ENCODE measurements around the gene CPVL.

Gene CPVL

GRCh38 chr7:29132980-29133379 lies 13.4 kb downstream of the CPVL start:
- H3K36me3 ChIP-seq (ENCODE audit: insufficient read depth, insufficient read length, low read length), result no peaks in the 10 kb centered on the region
- H3K27me3 ChIP-seq (ENCODE audit: insufficient read depth, insufficient read length), result no peaks in the 10 kb centered on the region
- no peaks in the 10 kb centered on the region for H3K4me1 ChIP-seq (ENCODE audit: insufficient read depth, insufficient read length)
- no peak for DNase-seq (ENCODE audit: low read depth, low spot score)
- TF ChIP-seq YY1 (IDR thresholded peaks at IDR 0.05; ENCODE audit: insufficient read depth, insufficient read length), result no peak
- TF ChIP-seq ZNF274 (IDR thresholded peaks at IDR 0.05; ENCODE audit: low read depth, low read length), result no peak
- no peak for TF ChIP-seq SUZ12 (IDR thresholded peaks at IDR 0.05; ENCODE audit: extremely low read depth, insufficient read depth, insufficient read length)
- H3K9me3 ChIP-seq (ENCODE audit: insufficient read depth, low read length), result peaks cover 12% of the 10 kb centered on the region; the same call in 1 of the 2 replicates
- H3K9ac ChIP-seq (ENCODE audit: insufficient read length, low read depth), result no peak overlapping the region
- H3K4me3 ChIP-seq (ENCODE audit: insufficient read length, low read depth), result no peak overlapping the region

GRCh38 chr7:29131678-29132077 lies 14.7 kb downstream of the CPVL start:
- Histone ChIP-seq H3K27me3 (ENCODE audit: insufficient read depth, insufficient read length) (no peaks in the 10 kb centered on the region), H3K4me3 (ENCODE audit: insufficient read length, low read depth) (no peak overlapping the region), H3K9me3 (ENCODE audit: insufficient read depth, low read length) (peaks cover 7% of the 10 kb centered on the region; the same call in 1 of the 2 replicates), H3K9ac (ENCODE audit: insufficient read length, low read depth) (no peak overlapping the region), H3K4me1 (ENCODE audit: insufficient read depth, insufficient read length) (no peaks in the 10 kb centered on the region), H3K36me3 (ENCODE audit: insufficient read depth, insufficient read length, low read length) (no peaks in the 10 kb centered on the region)
- no peak for DNase-seq (ENCODE audit: low read depth, low spot score)
- TF ChIP-seq YY1 (IDR thresholded peaks at IDR 0.05; ENCODE audit: insufficient read depth, insufficient read length) (no peak), SUZ12 (IDR thresholded peaks at IDR 0.05; ENCODE audit: extremely low read depth, insufficient read depth, insufficient read length) (no peak), ZNF274 (IDR thresholded peaks at IDR 0.05; ENCODE audit: low read depth, low read length) (no peak)

- DNase-seq (ENCODE audit: low read depth, low spot score), result no peak
- Histone ChIP-seq H3K27me3 (ENCODE audit: insufficient read depth, insufficient read length) (no peaks in the 10 kb centered on the region), H3K36me3 (ENCODE audit: insufficient read depth, insufficient read length, low read length) (no peaks in the 10 kb centered on the region), H3K4me1 (ENCODE audit: insufficient read depth, insufficient read length) (no peaks in the 10 kb centered on the region), H3K9me3 (ENCODE audit: insufficient read depth, low read length) (no peaks in the 10 kb centered on the region), H3K9ac (ENCODE audit: insufficient read length, low read depth) (no peak overlapping the region), H3K4me3 (ENCODE audit: insufficient read length, low read depth) (no peak overlapping the region)
- TF ChIP-seq YY1 (IDR thresholded peaks at IDR 0.05; ENCODE audit: insufficient read depth, insufficient read length), result no peak
These were observed 16.2 kb downstream of the CPVL start for GRCh38 chr7:29130096-29130495.

GRCh38 chr7:29127527-29127926 lies 18.8 kb downstream of the CPVL start:
- H3K4me1 ChIP-seq (ENCODE audit: insufficient read depth, insufficient read length), result no peaks in the 10 kb centered on the region
- no peaks in the 10 kb centered on the region for H3K27me3 ChIP-seq (ENCODE audit: insufficient read depth, insufficient read length)
- no peak for DNase-seq (ENCODE audit: low read depth, low spot score)
- TF ChIP-seq SUZ12 (IDR thresholded peaks at IDR 0.05; ENCODE audit: extremely low read depth, insufficient read depth, insufficient read length), result no peak
- H3K9ac ChIP-seq (ENCODE audit: insufficient read length, low read depth), result no peak overlapping the region
- no peaks in the 10 kb centered on the region for H3K36me3 ChIP-seq (ENCODE audit: insufficient read depth, insufficient read length, low read length)
- H3K4me3 ChIP-seq (ENCODE audit: insufficient read length, low read depth), result no peak overlapping the region
- no peaks in the 10 kb centered on the region for H3K9me3 ChIP-seq (ENCODE audit: insufficient read depth, low read length)

GRCh38 chr7:29126804-29127203 lies 19.5 kb downstream of the CPVL start:
- Histone ChIP-seq H3K9ac (ENCODE audit: insufficient read length, low read depth) (no peak overlapping the region), H3K27me3 (ENCODE audit: insufficient read depth, insufficient read length) (no peaks in the 10 kb centered on the region), H3K4me3 (ENCODE audit: insufficient read length, low read depth) (no peak overlapping the region), H3K4me1 (ENCODE audit: insufficient read depth, insufficient read length) (no peaks in the 10 kb centered on the region), H3K36me3 (ENCODE audit: insufficient read depth, insufficient read length, low read length) (no peaks in the 10 kb centered on the region), H3K9me3 (ENCODE audit: insufficient read depth, low read length) (no peaks in the 10 kb centered on the region)
- no peak for DNase-seq (ENCODE audit: low read depth, low spot score)
- TF ChIP-seq YY1 (IDR thresholded peaks at IDR 0.05; ENCODE audit: insufficient read depth, insufficient read length) (no peak), SUZ12 (IDR thresholded peaks at IDR 0.05; ENCODE audit: extremely low read depth, insufficient read depth, insufficient read length) (no peak), ZNF274 (IDR thresholded peaks at IDR 0.05; ENCODE audit: low read depth, low read length) (no peak)

- DNase-seq (ENCODE audit: low read depth, low spot score), result no peak
- Histone ChIP-seq H3K27me3 (ENCODE audit: insufficient read depth, insufficient read length) (no peaks in the 10 kb centered on the region), H3K4me3 (ENCODE audit: insufficient read length, low read depth) (no peak overlapping the region), H3K4me1 (ENCODE audit: insufficient read depth, insufficient read length) (no peaks in the 10 kb centered on the region), H3K36me3 (ENCODE audit: insufficient read depth, insufficient read length, low read length) (peaks cover 11% of the 10 kb centered on the region), H3K9ac (ENCODE audit: insufficient read length, low read depth) (no peak overlapping the region), H3K9me3 (ENCODE audit: insufficient read depth, low read length) (no peaks in the 10 kb centered on the region)
- no peak for TF ChIP-seq SUZ12 (IDR thresholded peaks at IDR 0.05; ENCODE audit: extremely low read depth, insufficient read depth, insufficient read length)
- no peak for TF ChIP-seq ZNF274 (IDR thresholded peaks at IDR 0.05; ENCODE audit: low read depth, low read length)
These were observed 22.6 kb downstream of the CPVL start for GRCh38 chr7:29123626-29124190.

GRCh38 chr7:29122759-29123158 lies 23.6 kb downstream of the CPVL start:
- Histone ChIP-seq H3K4me1 (ENCODE audit: insufficient read depth, insufficient read length) (no peaks in the 10 kb centered on the region), H3K36me3 (ENCODE audit: insufficient read depth, insufficient read length, low read length) (peaks cover 18% of the 10 kb centered on the region), H3K9me3 (ENCODE audit: insufficient read depth, low read length) (no peaks in the 10 kb centered on the region), H3K4me3 (ENCODE audit: insufficient read length, low read depth) (no peak overlapping the region), H3K9ac (ENCODE audit: insufficient read length, low read depth) (no peak overlapping the region), H3K27me3 (ENCODE audit: insufficient read depth, insufficient read length) (no peaks in the 10 kb centered on the region)
- no peak for DNase-seq (ENCODE audit: low read depth, low spot score)
- TF ChIP-seq YY1 (IDR thresholded peaks at IDR 0.05; ENCODE audit: insufficient read depth, insufficient read length) (no peak), ZNF274 (IDR thresholded peaks at IDR 0.05; ENCODE audit: low read depth, low read length) (no peak), SUZ12 (IDR thresholded peaks at IDR 0.05; ENCODE audit: extremely low read depth, insufficient read depth, insufficient read length) (no peak)

GRCh38 chr7:29122081-29122480 lies 24.3 kb downstream of the CPVL start:
- Histone ChIP-seq H3K4me3 (ENCODE audit: insufficient read length, low read depth) (no peak overlapping the region), H3K9ac (ENCODE audit: insufficient read length, low read depth) (no peak overlapping the region), H3K9me3 (ENCODE audit: insufficient read depth, low read length) (no peaks in the 10 kb centered on the region), H3K36me3 (ENCODE audit: insufficient read depth, insufficient read length, low read length) (peaks cover 18% of the 10 kb centered on the region), H3K27me3 (ENCODE audit: insufficient read depth, insufficient read length) (no peaks in the 10 kb centered on the region), H3K4me1 (ENCODE audit: insufficient read depth, insufficient read length) (no peaks in the 10 kb centered on the region)
- no peak for TF ChIP-seq ZNF274 (IDR thresholded peaks at IDR 0.05; ENCODE audit: low read depth, low read length)
- TF ChIP-seq SUZ12 (IDR thresholded peaks at IDR 0.05; ENCODE audit: extremely low read depth, insufficient read depth, insufficient read length), result no peak
- TF ChIP-seq YY1 (IDR thresholded peaks at IDR 0.05; ENCODE audit: insufficient read depth, insufficient read length), result no peak
- DNase-seq (ENCODE audit: low read depth, low spot score), result no peak
